Activated naive CD4-positive, alpha-beta T cell treated with anti-CD3 and anti-CD28 coated beads, Interleukin-2, amount 10 ng/mL, durations not matched to agents 7 days and 5 days (primary cell): ENCODE measurements around the gene DGKB.
"Not testable (repeated sequence)": the region's sequence is repeated elsewhere in the genome, so short reads cannot be mapped to it uniquely, and the experiment has no call there.

Experiments used
- CTCF ChIA-PET: fragments of 350-600 bp; sonication (Branson Sonifier 250); formaldehyde crosslinking; loops from one replicate; lab custom pipeline; 2021; ENCODE audit warnings: antibody characterized with exemption; lab: Charles Lee
- DNase-seq: peaks from one replicate; pipeline ENCODE4 v3.0.0-alpha.2; 2020
- H3K27ac Mint-ChIP-seq: one replicate; pipeline ENCODE4 v1.8.0; 2021; ENCODE audit warnings: mild to moderate bottlenecking, moderate library complexity, mixed read lengths
- H3K27me3 Mint-ChIP-seq: one replicate; pipeline ENCODE4 v1.8.0; 2021; ENCODE audit warnings: mild to moderate bottlenecking, mixed read lengths
- H3K36me3 Mint-ChIP-seq: one replicate; pipeline ENCODE4 v1.8.0; 2021; ENCODE audit warnings: mixed read lengths
- H3K4me1 Mint-ChIP-seq: one replicate; pipeline ENCODE4 v1.8.0; 2021; ENCODE audit warnings: mixed read lengths
- H3K4me3 Mint-ChIP-seq: one replicate; pipeline ENCODE4 v1.8.0; 2021; ENCODE audit warnings: mild to moderate bottlenecking, moderate library complexity, mixed read lengths
- H3K9me3 Mint-ChIP-seq: one replicate; pipeline ENCODE4 v1.8.0; 2021; ENCODE audit warnings: mixed read lengths

Gene DGKB

DNA sequence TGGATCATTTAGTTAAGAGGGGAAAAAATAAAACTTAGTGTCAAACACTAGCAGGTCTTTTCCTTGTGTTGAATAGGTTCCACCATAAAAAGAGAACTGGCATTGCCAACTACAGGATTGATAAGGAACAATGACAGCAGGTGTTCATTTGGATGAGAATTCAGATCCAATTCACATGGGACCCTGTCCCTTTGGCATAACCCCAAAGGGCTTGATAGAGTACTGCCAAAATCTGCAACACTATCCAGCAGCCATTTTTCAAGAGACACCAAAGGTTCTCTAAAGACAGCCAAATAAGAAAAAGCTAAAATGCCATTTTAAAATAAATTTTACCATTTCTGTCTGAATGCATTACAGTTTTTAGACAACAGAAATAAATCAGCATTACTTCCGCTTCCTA, 422.3 kb downstream of the DGKB start:
- Mint-ChIP-seq H3K27ac (no peak overlapping the region), H3K9me3 (no peaks in the 10 kb centered on the region), H3K4me1 (no peaks in the 10 kb centered on the region), H3K36me3 (no peaks in the 10 kb centered on the region), H3K27me3 (no peaks in the 10 kb centered on the region), H3K4me3 (no peak overlapping the region)
- CTCF ChIA-PET, result no interaction called here
- no peak for DNase-seq

- Mint-ChIP-seq H3K9me3 (peaks cover 2% of the 10 kb centered on the region), H3K36me3 (no peaks in the 10 kb centered on the region), H3K27ac (no peak overlapping the region), H3K4me1 (no peaks in the 10 kb centered on the region), H3K4me3 (no peak overlapping the region), H3K27me3 (no peaks in the 10 kb centered on the region)
- CTCF ChIA-PET, result no interaction called here
- DNase-seq, result no peak
These were observed 423.6 kb downstream of the DGKB start for GRCh38 chr7:14478834-14479510.

- H3K36me3 Mint-ChIP-seq, H3K4me1 Mint-ChIP-seq, H3K4me3 Mint-ChIP-seq, H3K9me3 Mint-ChIP-seq, H3K27me3 Mint-ChIP-seq, DNase-seq, CTCF ChIA-PET, H3K27ac Mint-ChIP-seq: not testable (repeated sequence)
These were observed 440.8 kb downstream of the DGKB start for GRCh38 chr7:14461716-14462115.

GRCh38 chr7:14458846-14459245, 443.7 kb downstream of the DGKB start:
- H3K27me3 Mint-ChIP-seq, H3K4me3 Mint-ChIP-seq, H3K27ac Mint-ChIP-seq, DNase-seq, H3K9me3 Mint-ChIP-seq, H3K4me1 Mint-ChIP-seq, H3K36me3 Mint-ChIP-seq, CTCF ChIA-PET: not testable (repeated sequence)

- Mint-ChIP-seq H3K27me3 (no peaks in the 10 kb centered on the region), H3K36me3 (no peaks in the 10 kb centered on the region), H3K9me3 (no peaks in the 10 kb centered on the region), H3K4me1 (no peaks in the 10 kb centered on the region), H3K4me3 (no peak overlapping the region), H3K27ac (no peak overlapping the region)
- CTCF ChIA-PET, result interaction anchor here (0.5 to 1.4 kb wide), 3 partner anchors 11 to 1175 kb away, joined by 3 to 4 read pairs (median 3); no protein-coding TSS in a partner anchor
- peak; percentile 51 for DNase-seq
These were observed 444.7 kb downstream of the DGKB start for GRCh38 chr7:14457568-14458453.

- no peak overlapping the region for H3K27ac Mint-ChIP-seq
- no peaks in the 10 kb centered on the region for H3K36me3 Mint-ChIP-seq
- H3K4me3 Mint-ChIP-seq, result no peak overlapping the region
- CTCF ChIA-PET, result no interaction called here
- DNase-seq, result no peak
- H3K27me3 Mint-ChIP-seq, result no peaks in the 10 kb centered on the region
- H3K4me1 Mint-ChIP-seq, result peaks cover 6% of the 10 kb centered on the region
- H3K9me3 Mint-ChIP-seq, result peaks cover 4% of the 10 kb centered on the region
These were observed 453.3 kb downstream of the DGKB start for GRCh38 chr7:14449291-14449690.

DNA sequence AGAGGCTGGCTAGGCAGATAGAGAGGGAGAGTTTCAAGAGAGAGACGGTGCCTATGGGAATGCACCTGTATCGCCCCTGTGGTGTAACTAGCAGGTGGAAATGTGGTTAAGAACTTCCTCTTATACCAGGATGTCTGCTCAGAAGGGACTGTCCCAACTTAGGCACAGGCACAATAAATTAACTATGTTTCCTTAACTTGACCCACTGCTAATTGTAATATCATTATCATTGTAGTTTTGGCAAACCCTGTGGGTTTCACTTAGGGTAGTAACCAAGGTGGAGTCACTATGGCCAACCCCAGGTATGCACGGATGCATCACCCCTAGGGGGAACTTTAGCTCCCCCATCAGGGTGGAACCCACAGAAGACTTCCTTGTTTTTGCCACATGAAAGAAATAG, 455.7 kb downstream of the DGKB start:
- H3K4me1 Mint-ChIP-seq, result peaks cover 6% of the 10 kb centered on the region
- H3K27me3 Mint-ChIP-seq, result no peaks in the 10 kb centered on the region
- H3K9me3 Mint-ChIP-seq, result peaks cover 4% of the 10 kb centered on the region
- DNase-seq, result no peak
- no peak overlapping the region for H3K27ac Mint-ChIP-seq
- H3K36me3 Mint-ChIP-seq, result no peaks in the 10 kb centered on the region
- CTCF ChIA-PET, result interaction anchor here (1.4 kb wide), 1 partner anchor 11 kb away, joined by 3 read pairs; no protein-coding TSS in a partner anchor
- no peak overlapping the region for H3K4me3 Mint-ChIP-seq

GRCh38 chr7:14446219-14446618, 456.3 kb downstream of the DGKB start:
- H3K27ac Mint-ChIP-seq, result no peak overlapping the region
- peaks cover 6% of the 10 kb centered on the region for H3K4me1 Mint-ChIP-seq
- no peaks in the 10 kb centered on the region for H3K27me3 Mint-ChIP-seq
- H3K36me3 Mint-ChIP-seq, result no peaks in the 10 kb centered on the region
- DNase-seq, result no peak
- H3K9me3 Mint-ChIP-seq, result peaks cover 4% of the 10 kb centered on the region
- CTCF ChIA-PET, result interaction anchor here (1.4 kb wide), 1 partner anchor 11 kb away, joined by 3 read pairs; no protein-coding TSS in a partner anchor
- no peak overlapping the region for H3K4me3 Mint-ChIP-seq

- Mint-ChIP-seq H3K9me3 (no peaks in the 10 kb centered on the region), H3K4me3 (no peak overlapping the region), H3K27me3 (no peaks in the 10 kb centered on the region), H3K27ac (no peak overlapping the region), H3K4me1 (no peaks in the 10 kb centered on the region), H3K36me3 (no peaks in the 10 kb centered on the region)
- DNase-seq, result no peak
- CTCF ChIA-PET, result no interaction called here
These were observed 464.2 kb downstream of the DGKB start for GRCh38 chr7:14438366-14438765.

GRCh38 chr7:14436878-14437277, 465.7 kb downstream of the DGKB start:
- no peak for DNase-seq
- CTCF ChIA-PET, result no interaction called here
- Mint-ChIP-seq H3K36me3 (no peaks in the 10 kb centered on the region), H3K9me3 (no peaks in the 10 kb centered on the region), H3K4me3 (no peak overlapping the region), H3K27ac (no peak overlapping the region), H3K4me1 (no peaks in the 10 kb centered on the region), H3K27me3 (no peaks in the 10 kb centered on the region)

GRCh38 chr7:14432924-14433323, 469.6 kb downstream of the DGKB start:
- no peaks in the 10 kb centered on the region for H3K27me3 Mint-ChIP-seq
- H3K4me3 Mint-ChIP-seq, result no peak overlapping the region
- no peak for DNase-seq
- peaks cover 3% of the 10 kb centered on the region for H3K9me3 Mint-ChIP-seq
- H3K36me3 Mint-ChIP-seq, result no peaks in the 10 kb centered on the region
- no peak overlapping the region for H3K27ac Mint-ChIP-seq
- CTCF ChIA-PET, result no interaction called here
- no peaks in the 10 kb centered on the region for H3K4me1 Mint-ChIP-seq

- no peak overlapping the region for H3K4me3 Mint-ChIP-seq
- no peak for DNase-seq
- no peaks in the 10 kb centered on the region for H3K4me1 Mint-ChIP-seq
- H3K27me3 Mint-ChIP-seq, result no peaks in the 10 kb centered on the region
- peaks cover 3% of the 10 kb centered on the region for H3K9me3 Mint-ChIP-seq
- no peak overlapping the region for H3K27ac Mint-ChIP-seq
- CTCF ChIA-PET, result no interaction called here
- no peaks in the 10 kb centered on the region for H3K36me3 Mint-ChIP-seq
These were observed 471.6 kb downstream of the DGKB start for GRCh38 chr7:14430926-14431325.

GRCh38 chr7:14425559-14425958, 477.0 kb downstream of the DGKB start:
- H3K36me3 Mint-ChIP-seq, result no peaks in the 10 kb centered on the region
- no peak overlapping the region for H3K4me3 Mint-ChIP-seq
- H3K27ac Mint-ChIP-seq, result no peak overlapping the region
- DNase-seq, result no peak
- CTCF ChIA-PET, result no interaction called here
- no peaks in the 10 kb centered on the region for H3K9me3 Mint-ChIP-seq
- no peaks in the 10 kb centered on the region for H3K27me3 Mint-ChIP-seq
- no peaks in the 10 kb centered on the region for H3K4me1 Mint-ChIP-seq

DNA sequence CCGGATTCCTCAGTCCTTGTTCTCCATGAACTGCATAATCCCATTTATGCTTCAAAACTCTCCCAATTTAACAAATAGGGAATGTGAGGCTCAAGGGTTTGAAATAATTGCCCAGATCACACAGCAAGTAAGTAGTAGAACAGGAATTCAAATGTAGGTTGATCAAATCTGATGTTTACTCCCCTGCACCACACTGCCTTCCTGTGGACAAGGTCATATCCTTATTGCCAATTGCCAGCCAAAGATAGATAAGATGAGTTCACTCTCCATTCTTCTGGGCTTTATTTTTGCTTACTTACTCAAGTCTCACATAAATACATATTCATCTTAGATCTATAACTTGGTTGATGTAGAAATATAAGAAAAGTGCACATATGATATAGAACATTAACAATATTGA, 477.9 kb downstream of the DGKB start:
- H3K9me3 Mint-ChIP-seq, result no peaks in the 10 kb centered on the region
- H3K4me3 Mint-ChIP-seq, result no peak overlapping the region
- no peaks in the 10 kb centered on the region for H3K36me3 Mint-ChIP-seq
- no peaks in the 10 kb centered on the region for H3K4me1 Mint-ChIP-seq
- no peak for DNase-seq
- CTCF ChIA-PET, result no interaction called here
- H3K27ac Mint-ChIP-seq, result no peak overlapping the region
- no peaks in the 10 kb centered on the region for H3K27me3 Mint-ChIP-seq

GRCh38 chr7:14420768-14421167, 481.8 kb downstream of the DGKB start:
- H3K27me3 Mint-ChIP-seq, result no peaks in the 10 kb centered on the region
- no peaks in the 10 kb centered on the region for H3K4me1 Mint-ChIP-seq
- H3K9me3 Mint-ChIP-seq, result no peaks in the 10 kb centered on the region
- CTCF ChIA-PET, result no interaction called here
- no peak overlapping the region for H3K4me3 Mint-ChIP-seq
- no peak overlapping the region for H3K27ac Mint-ChIP-seq
- no peaks in the 10 kb centered on the region for H3K36me3 Mint-ChIP-seq
- DNase-seq, result no peak
